ENCODE measurements around the gene GAB1. TPM values are rescaled to one million over a fixed set of nuclear protein-coding genes. Genes with fewer than 3 reads are reported as not detected.
A peak's percentile ranks its signal among the peaks of the same experiment; 100 is the strongest.

GAB1 gene
- total and polyA plus RNA-seq, 2 experiments from 2014 or later, result 1.8 to 6.3 TPM

DNA sequence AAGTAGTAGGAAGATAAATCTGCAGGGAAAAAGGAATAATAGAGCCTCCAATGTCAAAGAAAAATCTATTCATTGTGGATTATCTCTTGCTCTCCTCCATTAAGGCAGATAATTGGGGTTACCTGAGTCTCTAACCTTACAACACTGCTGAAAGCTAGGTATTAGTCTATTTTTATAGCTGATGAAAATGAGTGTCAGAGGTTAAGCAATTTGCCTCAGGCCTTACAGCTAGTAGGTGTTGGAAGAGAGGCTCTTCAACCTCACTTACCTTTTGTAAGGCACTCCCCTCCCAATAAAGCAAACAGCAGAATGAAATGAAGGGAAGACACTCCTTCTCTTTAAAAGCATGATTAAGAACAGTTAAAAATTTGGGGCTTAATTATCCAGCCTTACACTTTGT is 45.4 kb upstream of the GAB1 start:
- Histone ChIP-seq H4K20me1 (ENCODE audit: insufficient read depth) (no peaks in the 10 kb centered on the region), H3K4me1 (ENCODE audit: insufficient read depth) (peaks cover 20% of the 10 kb centered on the region), H3K27me3 (replicated peaks; ENCODE audit: insufficient read depth) (no peaks in the 10 kb centered on the region), H3K4me2 (ENCODE audit: unreplicated experiment) (no peak overlapping the region), H3K9ac (no peak overlapping the region), H3K9me2 (ENCODE audit: insufficient read depth) (no peaks in the 10 kb centered on the region), H3K79me2 (ENCODE audit: insufficient read depth) (no peaks in the 10 kb centered on the region), H3F3A (ENCODE audit: insufficient read depth) (peaks cover 14% of the 10 kb centered on the region), H3K4me3 (no peak overlapping the region), H3K36me3 (ENCODE audit: low read depth) (no peaks in the 10 kb centered on the region), H2AFZ (no peak overlapping the region), H3K27ac (no peak overlapping the region), H3K9me3 (ENCODE audit: low read depth) (no peaks in the 10 kb centered on the region)
- TF ChIP-seq EZH2 (IDR thresholded peaks at IDR 0.05; ENCODE audit: insufficient read depth, poor library complexity, severe bottlenecking), result no peak
- TF ChIP-seq EZH2phosphoT487 (IDR thresholded peaks at IDR 0.05; ENCODE audit: insufficient read depth, low read depth), result no peak
- DNase-seq, result no peak
- in situ Hi-C loops (cut with MboI), result no loop called here

DNA sequence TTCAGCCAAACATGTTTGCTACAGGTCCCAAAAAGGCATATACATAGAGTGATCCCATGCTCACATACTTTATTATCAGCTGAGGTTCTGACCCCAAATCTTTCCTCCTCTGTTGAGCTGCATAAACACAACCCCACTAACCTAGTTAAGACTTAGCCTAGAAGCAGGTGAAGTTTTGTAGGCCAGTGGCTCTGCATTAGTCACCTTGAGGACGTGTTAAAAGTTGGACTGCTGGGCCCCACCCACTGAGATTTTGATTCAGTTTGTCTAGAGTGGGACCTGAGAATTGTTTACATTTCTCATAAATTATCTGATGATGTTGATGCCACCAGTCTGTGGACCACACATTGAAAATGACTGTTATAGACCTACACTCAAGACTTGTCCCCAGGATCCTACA is 43.8 kb upstream of the GAB1 start:
- Histone ChIP-seq H3K9me2 (ENCODE audit: insufficient read depth) (no peaks in the 10 kb centered on the region), H3K79me2 (ENCODE audit: insufficient read depth) (no peaks in the 10 kb centered on the region), H4K20me1 (ENCODE audit: insufficient read depth) (no peaks in the 10 kb centered on the region), H3K9me3 (ENCODE audit: low read depth) (no peaks in the 10 kb centered on the region), H3F3A (ENCODE audit: insufficient read depth) (no peaks in the 10 kb centered on the region), H3K36me3 (ENCODE audit: low read depth) (no peaks in the 10 kb centered on the region), H3K27me3 (replicated peaks; ENCODE audit: insufficient read depth) (no peaks in the 10 kb centered on the region), H3K4me2 (ENCODE audit: unreplicated experiment) (no peak overlapping the region), H2AFZ (no peak overlapping the region), H3K4me1 (ENCODE audit: insufficient read depth) (0 out of 2 replicates have a peak, but pooled peaks cover 5% of the 10 kb centered on the region), H3K27ac (no peak overlapping the region), H3K9ac (no peak overlapping the region), H3K4me3 (no peak overlapping the region)
- in situ Hi-C loops (cut with MboI), result no loop called here
- TF ChIP-seq EZH2phosphoT487 (IDR thresholded peaks at IDR 0.05; ENCODE audit: insufficient read depth, low read depth) (no peak), EZH2 (IDR thresholded peaks at IDR 0.05; ENCODE audit: insufficient read depth, poor library complexity, severe bottlenecking) (no peak)
- no peak for DNase-seq
- WGBS, 2 experiments (ENCODE audit: low coverage in 1 of 2, low lambda C conversion rate in 2 of 2, missing lambda C conversion rate in 2 of 2), result 97 to 100% methylated on average over 1 of the region's 1 CpG

DNA sequence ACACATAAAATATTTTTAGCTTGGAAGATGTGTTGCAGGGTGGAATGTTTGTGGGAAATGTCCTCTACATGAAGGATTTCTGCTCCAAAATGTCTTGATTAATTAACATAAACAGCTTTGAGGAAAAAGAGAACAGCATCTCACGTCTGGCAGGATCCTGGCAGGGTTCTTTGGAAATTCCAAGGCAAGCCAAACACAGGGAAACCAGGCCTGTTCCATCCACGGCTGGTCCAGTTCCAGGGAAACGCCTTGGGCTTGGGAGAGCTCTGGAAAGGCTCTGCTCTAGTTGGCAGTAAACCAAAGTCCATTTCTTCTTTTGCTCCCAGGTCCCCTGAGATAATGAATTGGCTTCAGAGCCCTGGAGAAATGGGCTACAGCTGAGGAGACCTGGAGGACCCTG is 42.4 kb upstream of the GAB1 start:
- Histone ChIP-seq H2AFZ (no peak overlapping the region), H3K27me3 (replicated peaks; ENCODE audit: insufficient read depth) (no peaks in the 10 kb centered on the region), H3K4me3 (no peak overlapping the region), H3K36me3 (ENCODE audit: low read depth) (no peaks in the 10 kb centered on the region), H3F3A (ENCODE audit: insufficient read depth) (no peaks in the 10 kb centered on the region), H3K79me2 (ENCODE audit: insufficient read depth) (no peaks in the 10 kb centered on the region), H3K4me2 (ENCODE audit: unreplicated experiment) (no peak overlapping the region), H3K9ac (no peak overlapping the region), H4K20me1 (ENCODE audit: insufficient read depth) (no peaks in the 10 kb centered on the region), H3K9me3 (ENCODE audit: low read depth) (no peaks in the 10 kb centered on the region), H3K4me1 (ENCODE audit: insufficient read depth) (0 out of 2 replicates have a peak, but pooled peaks cover 5% of the 10 kb centered on the region), H3K27ac (no peak overlapping the region), H3K9me2 (ENCODE audit: insufficient read depth) (no peaks in the 10 kb centered on the region)
- DNase-seq, result peak; percentile 36
- WGBS, 2 experiments (ENCODE audit: low coverage in 1 of 2, low lambda C conversion rate in 2 of 2, missing lambda C conversion rate in 2 of 2), result 33% methylated on average over 3 of the region's 3 CpGs
- TF ChIP-seq EZH2 (IDR thresholded peaks at IDR 0.05; ENCODE audit: insufficient read depth, poor library complexity, severe bottlenecking) (no peak), EZH2phosphoT487 (IDR thresholded peaks at IDR 0.05; ENCODE audit: insufficient read depth, low read depth) (no peak)
- in situ Hi-C loops (cut with MboI), result no loop called here

DNA sequence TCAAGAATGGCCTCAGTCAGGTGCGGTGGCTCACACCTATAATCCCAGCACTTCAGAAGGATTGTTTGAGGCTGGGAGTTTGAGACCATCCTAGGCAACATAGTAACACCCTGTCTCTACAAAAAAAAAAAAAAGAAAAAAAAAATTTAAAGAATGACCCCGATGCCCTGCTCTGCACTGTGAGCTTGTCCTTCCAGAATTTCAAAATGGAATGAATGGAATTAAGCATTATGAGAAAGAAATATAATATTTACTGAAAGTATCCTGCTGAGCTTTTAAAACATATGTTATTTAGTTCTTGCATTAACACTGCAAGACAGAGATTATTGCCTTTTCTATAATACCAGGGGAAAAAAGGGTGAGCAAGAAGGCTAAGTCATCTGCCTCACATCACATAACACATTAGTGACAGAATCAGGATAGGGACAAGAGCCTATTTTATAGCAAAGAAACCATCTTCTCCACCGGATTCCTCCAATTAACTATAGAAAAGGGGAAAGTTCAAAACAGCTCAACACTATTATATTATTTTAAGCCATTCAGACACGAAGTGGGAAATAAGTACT is 41.9 kb upstream of the GAB1 start:
- Histone ChIP-seq H4K20me1 (ENCODE audit: insufficient read depth) (no peaks in the 10 kb centered on the region), H3K4me2 (ENCODE audit: unreplicated experiment) (no peak overlapping the region), H3K4me3 (no peak overlapping the region), H3K4me1 (ENCODE audit: insufficient read depth) (0 out of 2 replicates have a peak, but pooled peaks cover 5% of the 10 kb centered on the region), H3K9ac (no peak overlapping the region), H2AFZ (no peak overlapping the region), H3K9me2 (ENCODE audit: insufficient read depth) (no peaks in the 10 kb centered on the region), H3K79me2 (ENCODE audit: insufficient read depth) (no peaks in the 10 kb centered on the region), H3K36me3 (ENCODE audit: low read depth) (no peaks in the 10 kb centered on the region), H3K9me3 (ENCODE audit: low read depth) (no peaks in the 10 kb centered on the region), H3F3A (ENCODE audit: insufficient read depth) (no peaks in the 10 kb centered on the region), H3K27ac (no peak overlapping the region), H3K27me3 (replicated peaks; ENCODE audit: insufficient read depth) (no peaks in the 10 kb centered on the region)
- no peak for TF ChIP-seq EZH2 (IDR thresholded peaks at IDR 0.05; ENCODE audit: insufficient read depth, poor library complexity, severe bottlenecking)
- TF ChIP-seq EZH2phosphoT487 (IDR thresholded peaks at IDR 0.05; ENCODE audit: insufficient read depth, low read depth), result no peak
- in situ Hi-C loops (cut with MboI), result no loop called here
- DNase-seq, result no peak
- 37% methylated on average over 4 of the region's 4 CpGs for WGBS, 2 experiments (ENCODE audit: low coverage in 1 of 2, low lambda C conversion rate in 2 of 2, missing lambda C conversion rate in 2 of 2)
